ENCODE data around the gene KRT12.

DNA sequence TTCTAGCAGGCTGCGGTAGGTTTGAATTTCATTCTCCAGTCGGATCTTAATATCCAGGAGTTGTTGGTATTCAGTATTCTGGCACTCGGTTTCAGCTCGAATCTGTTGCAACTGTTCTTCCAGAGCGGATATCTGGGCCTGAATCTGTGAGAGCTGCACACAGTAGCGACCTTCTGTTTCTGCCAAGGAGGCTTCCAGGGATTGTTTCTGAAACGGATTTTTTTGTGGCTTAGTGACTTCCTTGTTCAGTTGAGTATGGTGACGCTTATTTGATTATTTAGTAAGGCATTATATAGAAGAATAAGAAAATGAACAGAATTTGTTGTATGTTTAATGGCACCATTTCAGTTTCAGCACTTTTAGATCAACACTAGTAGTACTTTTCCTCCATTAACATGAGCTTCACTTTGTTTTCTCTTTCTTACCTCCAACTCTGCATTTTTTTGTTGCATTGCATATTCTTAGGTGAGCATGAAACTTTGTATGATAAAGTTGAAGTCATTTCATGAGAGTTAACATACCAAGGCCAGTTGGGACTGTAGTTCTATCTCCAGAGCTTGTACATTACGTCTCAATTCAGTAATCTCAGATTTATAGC is 47.4 kb downstream of the KRT12 start:
- TF ChIP-seq, protein P1, sequence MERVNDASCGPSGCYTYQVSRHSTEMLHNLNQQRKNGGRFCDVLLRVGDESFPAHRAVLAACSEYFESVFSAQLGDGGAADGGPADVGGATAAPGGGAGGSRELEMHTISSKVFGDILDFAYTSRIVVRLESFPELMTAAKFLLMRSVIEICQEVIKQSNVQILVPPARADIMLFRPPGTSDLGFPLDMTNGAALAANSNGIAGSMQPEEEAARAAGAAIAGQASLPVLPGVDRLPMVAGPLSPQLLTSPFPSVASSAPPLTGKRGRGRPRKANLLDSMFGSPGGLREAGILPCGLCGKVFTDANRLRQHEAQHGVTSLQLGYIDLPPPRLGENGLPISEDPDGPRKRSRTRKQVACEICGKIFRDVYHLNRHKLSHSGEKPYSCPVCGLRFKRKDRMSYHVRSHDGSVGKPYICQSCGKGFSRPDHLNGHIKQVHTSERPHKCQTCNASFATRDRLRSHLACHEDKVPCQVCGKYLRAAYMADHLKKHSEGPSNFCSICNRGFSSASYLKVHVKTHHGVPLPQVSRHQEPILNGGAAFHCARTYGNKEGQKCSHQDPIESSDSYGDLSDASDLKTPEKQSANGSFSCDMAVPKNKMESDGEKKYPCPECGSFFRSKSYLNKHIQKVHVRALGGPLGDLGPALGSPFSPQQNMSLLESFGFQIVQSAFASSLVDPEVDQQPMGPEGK (CRISPR knock-in tag; IDR thresholded peaks at IDR 0.05; ENCODE audit: borderline replicate concordance): no peak
- TF ChIP-seq GLIS3 (CRISPR knock-in tag; IDR thresholded peaks at IDR 0.05) (no peak), ESRRG (CRISPR knock-in tag; IDR thresholded peaks at IDR 0.05) (no peak), ZNF70 (CRISPR knock-in tag; IDR thresholded peaks at IDR 0.05) (no peak), ZFP30 (CRISPR knock-in tag; IDR thresholded peaks at IDR 0.05) (no peak), ISL1 (CRISPR knock-in tag; IDR thresholded peaks at IDR 0.05) (no peak)
- TF ChIP-seq, protein P2, sequence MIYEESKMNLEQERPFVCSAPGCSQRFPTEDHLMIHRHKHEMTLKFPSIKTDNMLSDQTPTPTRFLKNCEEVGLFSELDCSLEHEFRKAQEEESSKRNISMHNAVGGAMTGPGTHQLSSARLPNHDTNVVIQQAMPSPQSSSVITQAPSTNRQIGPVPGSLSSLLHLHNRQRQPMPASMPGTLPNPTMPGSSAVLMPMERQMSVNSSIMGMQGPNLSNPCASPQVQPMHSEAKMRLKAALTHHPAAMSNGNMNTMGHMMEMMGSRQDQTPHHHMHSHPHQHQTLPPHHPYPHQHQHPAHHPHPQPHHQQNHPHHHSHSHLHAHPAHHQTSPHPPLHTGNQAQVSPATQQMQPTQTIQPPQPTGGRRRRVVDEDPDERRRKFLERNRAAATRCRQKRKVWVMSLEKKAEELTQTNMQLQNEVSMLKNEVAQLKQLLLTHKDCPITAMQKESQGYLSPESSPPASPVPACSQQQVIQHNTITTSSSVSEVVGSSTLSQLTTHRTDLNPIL (CRISPR knock-in tag; IDR thresholded peaks at IDR 0.05; ENCODE audit: low read depth): no peak

Measured in SK-N-SH treated with all-trans-retinoic acid at 6 μM for 48 hours (cell line).